K562 (cell line): ENCODE measurements around the gene HSD17B12. TPM values are rescaled to one million over a fixed set of nuclear protein-coding genes. Genes with fewer than 3 reads are reported as not detected.
A peak's percentile ranks its signal among the peaks of the same experiment; 100 is the strongest.

Experiments used
- ATAC-seq: fragments of 200-7000 bp; cut with Tn5 transposase; 3 replicates; pipeline ENCODE4 v1.9.1; 2020; ENCODE audit warnings: moderate library complexity
- BruUV-seq: library from RNA; stranded (reverse); fragments of 400-500 nt; replicated peaks from 2 replicates; lab custom pipeline; 2021; lab: Mats Ljungman, UMichigan
- CTCF ChIA-PET: fragments of 300-600 bp; formaldehyde crosslinking; extraction: SDS; loops from one replicate; lab custom pipeline; 2021; ENCODE audit warnings: low intra/inter-chr PET ratio; lab: Yijun Ruan, JAX
- POLR2A ChIA-PET: fragments of 300-600, 350-650 bp; sonication (Branson Sonifier 250); formaldehyde crosslinking; extraction: SDS; loops from one replicate; lab custom pipeline; 2021; ENCODE audit warnings: antibody characterized with exemption, inconsistent platforms; lab: Yijun Ruan, JAX
- DNase-seq, 4 experiments: peaks; one replicate each; pipeline versions ENCODE4 v3.0.0 to v3.0.0-alpha.2; 2011 to 2018; ENCODE audit warnings: low spot score in 3 of 4, mixed read lengths in 3 of 4; ENCODE audit errors: extremely low read depth in 1 of 4
- FAIRE-seq: peaks from 2 replicates; lab custom pipeline; 2011; peaks lifted over from hg19 to GRCh38; lab: Jason Lieb, UNC
- H2AFZ ChIP-seq: 2 replicates; pipeline ENCODE4 v1.6.0; 2011; ENCODE audit warnings: low read depth, low read length, control low read depth, inconsistent platforms
- H3K27ac ChIP-seq: fragments of 200-600 bp; 3 replicates; pipeline ENCODE4 v1.8.0; 2011; ENCODE audit warnings: low read depth, mild to moderate bottlenecking, control low read depth, inconsistent platforms, low read length, moderate library complexity, mixed read lengths; ENCODE audit errors: extremely low read depth
- H3K27me3 ChIP-seq, 2 experiments: fragments of 300-600 bp in 1 of 2; 2 replicates in 1 of 2; 3 replicates in 1 of 2; pipeline versions ENCODE4 v1.6.0 to v1.8.0; 2011; ENCODE audit warnings: inconsistent platforms in 2 of 2, low read length in 2 of 2, mild to moderate bottlenecking in 1 of 2, mixed read lengths in 1 of 2, moderate library complexity in 1 of 2; ENCODE audit not compliant: control insufficient read depth in 2 of 2, insufficient read depth in 2 of 2
- H3K36me3 ChIP-seq: fragments of 300-600 bp; 3 replicates; pipeline ENCODE4 v1.8.0; 2011; ENCODE audit warnings: mild to moderate bottlenecking, low read length, inconsistent platforms; ENCODE audit not compliant: control insufficient read depth, insufficient read depth
- H3K4me1 ChIP-seq, 2 experiments: fragments of 200-600 bp in 1 of 2; replicated peaks in 1 of 2; 2 replicates in 1 of 2; 3 replicates in 1 of 2; pipeline versions ENCODE4 v1.5.1 to v1.8.0; 2011; ENCODE audit warnings: inconsistent platforms in 2 of 2, low read length in 2 of 2, mild to moderate bottlenecking in 1 of 2, mixed read lengths in 1 of 2, moderate library complexity in 1 of 2; ENCODE audit not compliant: control insufficient read depth in 2 of 2, insufficient read depth in 2 of 2
- H3K4me2 ChIP-seq: 2 replicates; pipeline ENCODE4 v1.6.1; 2011; ENCODE audit warnings: low read length, control low read depth, inconsistent platforms, mixed read lengths; ENCODE audit not compliant: insufficient read depth
- H3K4me3 ChIP-seq: fragments of 200-600 bp; sonication (generic), shearing (Covaris generic); 2 replicates; pipeline ENCODE4 v1.5.1; 2016; ENCODE audit warnings: control low read depth, inconsistent platforms
- H3K79me2 ChIP-seq: fragments of 200-600 bp; 3 replicates; pipeline ENCODE4 v1.8.0; 2011; ENCODE audit warnings: low read length, inconsistent platforms; ENCODE audit not compliant: control insufficient read depth, insufficient read depth
- H3K9ac ChIP-seq, 2 experiments: 2 replicates each; pipeline versions ENCODE4 v1.6.0 to v1.6.1; 2011; ENCODE audit warnings: low read depth in 2 of 2, low read length in 2 of 2, control low read depth in 1 of 2, inconsistent platforms in 1 of 2, mild to moderate bottlenecking in 1 of 2, mixed read lengths in 1 of 2; ENCODE audit not compliant: insufficient read depth in 1 of 2
- H3K9me1 ChIP-seq: one replicate; pipeline ENCODE4 v1.6.0; 2011; ENCODE audit warnings: inconsistent platforms, mild to moderate bottlenecking, low read length, moderate library complexity; ENCODE audit not compliant: control insufficient read depth, insufficient read depth
- H3K9me3 ChIP-seq: replicated peaks from 2 replicates; pipeline ENCODE4 v1.5.1; 2011; ENCODE audit warnings: low read depth, low read length, inconsistent platforms; ENCODE audit not compliant: control insufficient read depth, insufficient read depth
- H4K20me1 ChIP-seq: replicated peaks from 2 replicates; pipeline ENCODE4 v1.6.1; 2011; ENCODE audit warnings: low read length, inconsistent platforms, mixed read lengths; ENCODE audit not compliant: control insufficient read depth, insufficient read depth
- CHD7 ChIP-seq: fragments of 200-600 bp; sonication (generic); IDR thresholded peaks from one replicate; pipeline ENCODE4 v1.6.1; 2012; ENCODE audit warnings: mild to moderate bottlenecking, low read depth, low read length, inconsistent platforms
- ELF4 ChIP-seq: fragments of 450-650 bp; formaldehyde crosslinking; IDR thresholded peaks from 2 replicates; pipeline ENCODE4 v1.4.0; 2022; ENCODE audit warnings: missing genetic modification characterization
- NR2C2 ChIP-seq, 2 experiments: fragments of 200-800 bp in 1 of 2; sonication (Bioruptor generic) in 1 of 2; sonication (generic) in 1 of 2; formaldehyde crosslinking in 1 of 2; IDR thresholded peaks; 2 replicates each; pipeline versions ENCODE4 v1.6.1 to v1.8.0; 2016 to 2022; ENCODE audit warnings: mild to moderate bottlenecking in 1 of 2, missing compliant biosample characterization in 1 of 2, missing genetic modification characterization in 1 of 2, missing genetic modification reagents in 1 of 2
- WGBS: fragments of 100-300 bp; shearing (Covaris generic); methylation state at CpG from one replicate; pipeline ENCODE4 v1.1.6; 2016; ENCODE audit warnings: low coverage, mixed read lengths; ENCODE audit not compliant: insufficient coverage; ENCODE audit errors: missing lambda C conversion rate; 5-methylcytosine and 5-hydroxymethylcytosine counted together
- in situ Hi-C: fragments of 300-500 bp; cut with MboI; formaldehyde crosslinking; loops from 4 replicates; pipeline ENCODE4 v1.15.0; 2018; ENCODE audit warnings: inconsistent platforms, mixed read lengths
- intact Hi-C: fragments of 100-400 bp; cut with micrococcal nuclease; formaldehyde crosslinking; loops from 2 replicates; pipeline ENCODE4 v1.14.2; 2022
- polyA plus RNA-seq, 8 experiments: library from polyadenylated mRNA; depleted of rRNA in 4 of 8; stranded (reverse) in 5 of 8; unstranded in 3 of 8; fragments of >200 nt; fragmentation: Nextera tagmentation in 2 of 8; fragmentation: Illumina TruSeq in 1 of 8; extraction: Ambion mirVana in 2 of 8; extraction: Trizol in 1 of 8; gene quantifications; 2 replicates each; pipeline versions ENCODE4 v1.2.1 to v1.2.3, GENCODE V29; 2011 to 2014; ENCODE audit warnings: inconsistent platforms in 1 of 8, missing spikeins in 1 of 8
- total RNA-seq, 7 experiments: library from RNA; depleted of rRNA in 6 of 7; stranded (reverse); fragments of >200 nt in 6 of 7; fragmentation: Illumina TruSeq in 2 of 7; extraction: Trizol in 2 of 7; gene quantifications; 2 replicates each; pipeline versions ENCODE4 v1.2.1 to v1.2.3, GENCODE V29; 2011 to 2021; ENCODE audit warnings: low replicate concordance in 1 of 7

Gene HSD17B12
- total and polyA plus RNA-seq, 9 of the 15 experiments (the other 6 are each of a cell fraction or from before 2014, with no cell fraction given), result 9.1 to 34.5 (median 23.3) TPM

- H3K9me1 ChIP-seq, result no peaks in the 10 kb centered on the region
- peak overlapping the region; percentile 74 for H3K4me3 ChIP-seq
- ATAC-seq (peak; percentile 24), FAIRE-seq (no peak), DNase-seq (peak in 3 of 4 experiments; percentile 9 to 23 (median 14))
- ChIA-PET POLR2A (no interaction called here), CTCF (no interaction called here)
- in situ Hi-C loops, result no loop called here
- peaks cover 15% of the 10 kb centered on the region for H3K79me2 ChIP-seq
- H3K36me3 ChIP-seq, result no peaks in the 10 kb centered on the region
- H3K4me2 ChIP-seq, result peak overlapping the region; percentile 96
- H2AFZ ChIP-seq, result peak overlapping the region; percentile 88
- peaks cover 0 to 4% of the 10 kb centered on the region in 2 experiments; a peak in 1 of 5 replicates for H3K4me1 ChIP-seq
- intact Hi-C loops, result no loop called here
- TF ChIP-seq ELF4 (CRISPR knock-in tag), result 0 out of 2 replicates have a peak, but pooled peaks have one; percentile 21
- TF ChIP-seq CHD7, result no peak
- TF ChIP-seq NR2C2 (CRISPR knock-in tag; IDR thresholded peaks at IDR 0.05), result no peak
- TF ChIP-seq NR2C2 (tag; IDR thresholded peaks at IDR 0.05), result peak; percentile 42; the same call in 1 of the 2 replicates
- no peaks in the 10 kb centered on the region for H3K9me3 ChIP-seq
- no peaks in the 10 kb centered on the region for H4K20me1 ChIP-seq
- peak overlapping the region; percentile 81 for H3K27ac ChIP-seq
- peak overlapping the region; percentile 90 to 92 for H3K9ac ChIP-seq
- 4% methylated on average over 7 of the region's 7 CpGs for WGBS
- no TSS peak for BruUV-seq
- no peaks in the 10 kb centered on the region for H3K27me3 ChIP-seq
Measured at GRCh38 chr11:43644621-43645299, 35.8 kb upstream of the HSD17B12 start.
